Esophagus muscularis mucosa (tissue), 4 donors: ENCODE results near the gene TTC14. TPM values are rescaled to one million over a fixed set of nuclear protein-coding genes. Genes with fewer than 3 reads are reported as not detected.

Experiments used
- DNase-seq: peaks from one replicate; pipeline ENCODE4 v3.0.0-alpha.2; 2017; ENCODE audit errors: extremely low spot score
- H3K27ac ChIP-seq, 4 donors: fragments of 200-600 bp; sonication (generic); replicated peaks in 1 of 4; 1 replicate in 3 of 4; 2 replicates in 1 of 4; pipeline ENCODE4 v1.5.1; 2016 to 2019; ENCODE audit warnings: mild to moderate bottlenecking in 1 of 4
- H3K27me3 ChIP-seq, 4 donors: fragments of 200-600 bp; sonication (generic); one replicate each; pipeline versions ENCODE4 v1.5.1 to v1.6.0; 2016 to 2019
- H3K36me3 ChIP-seq, 4 donors: fragments of 200-600 bp; sonication (generic); one replicate each; pipeline ENCODE4 v1.5.1; 2016 to 2019
- H3K4me1 ChIP-seq, 4 donors: fragments of 200-600 bp; sonication (generic); one replicate each; pipeline ENCODE4 v1.5.1; 2016 to 2019
- H3K4me3 ChIP-seq, 4 donors: fragments of 200-600 bp; sonication (generic); 1 replicate in 2 of 4; 2 replicates in 2 of 4; pipeline ENCODE4 v1.5.1; 2016 to 2019; ENCODE audit warnings: mild to moderate bottlenecking in 4 of 4, moderate library complexity in 1 of 4
- H3K9me3 ChIP-seq, 4 donors: fragments of 200-600 bp; sonication (generic); 1 replicate in 3 of 4; 2 replicates in 1 of 4; pipeline ENCODE4 v1.5.1; 2016 to 2019
- EP300 ChIP-seq: sonication (generic); formaldehyde crosslinking; IDR thresholded peaks from one replicate; pipeline ENCODE4 v1.6.1; 2017; ENCODE audit warnings: antibody characterized with exemption
- POLR2A ChIP-seq: fragments of 450-650 bp; IDR thresholded peaks from one replicate; pipeline ENCODE4 v1.6.1; 2017; ENCODE audit warnings: antibody characterized with exemption, moderate library complexity, mild to moderate bottlenecking, low read depth
- POLR2AphosphoS5 ChIP-seq, 2 donors: sonication (generic); formaldehyde crosslinking; IDR thresholded peaks; one replicate each; pipeline ENCODE4 v1.6.1; 2017; ENCODE audit warnings: antibody characterized with exemption in 2 of 2
- WGBS: methylation state at CpG from one replicate; pipeline ENCODE4 v1.1.5; 2018; 5-methylcytosine and 5-hydroxymethylcytosine counted together
- intact Hi-C: fragments of 100-400 bp; cut with DNase I; formaldehyde crosslinking; loops from one replicate; pipeline ENCODE4 v1.15.1; 2023
- total RNA-seq, 4 donors: library from RNA; depleted of rRNA; stranded (reverse); fragments of >200 nt; gene quantifications; one replicate each; pipeline versions ENCODE4 v1.1.0 to v1.2.1, GENCODE V29; 2016
- TF ChIP-seq, protein P1 (sequence below), 3 experiments: fragments of 200-600 bp in 2 of 3; fragments of 450-650 bp in 1 of 3; sonication (generic) in 2 of 3; IDR thresholded peaks; one replicate each; pipeline ENCODE4 v1.5.1; 2017 to 2019; ENCODE audit warnings: antibody characterized with exemption in 3 of 3, mild to moderate bottlenecking in 2 of 3, moderate library complexity in 1 of 3

The TTC14 gene, protein sequence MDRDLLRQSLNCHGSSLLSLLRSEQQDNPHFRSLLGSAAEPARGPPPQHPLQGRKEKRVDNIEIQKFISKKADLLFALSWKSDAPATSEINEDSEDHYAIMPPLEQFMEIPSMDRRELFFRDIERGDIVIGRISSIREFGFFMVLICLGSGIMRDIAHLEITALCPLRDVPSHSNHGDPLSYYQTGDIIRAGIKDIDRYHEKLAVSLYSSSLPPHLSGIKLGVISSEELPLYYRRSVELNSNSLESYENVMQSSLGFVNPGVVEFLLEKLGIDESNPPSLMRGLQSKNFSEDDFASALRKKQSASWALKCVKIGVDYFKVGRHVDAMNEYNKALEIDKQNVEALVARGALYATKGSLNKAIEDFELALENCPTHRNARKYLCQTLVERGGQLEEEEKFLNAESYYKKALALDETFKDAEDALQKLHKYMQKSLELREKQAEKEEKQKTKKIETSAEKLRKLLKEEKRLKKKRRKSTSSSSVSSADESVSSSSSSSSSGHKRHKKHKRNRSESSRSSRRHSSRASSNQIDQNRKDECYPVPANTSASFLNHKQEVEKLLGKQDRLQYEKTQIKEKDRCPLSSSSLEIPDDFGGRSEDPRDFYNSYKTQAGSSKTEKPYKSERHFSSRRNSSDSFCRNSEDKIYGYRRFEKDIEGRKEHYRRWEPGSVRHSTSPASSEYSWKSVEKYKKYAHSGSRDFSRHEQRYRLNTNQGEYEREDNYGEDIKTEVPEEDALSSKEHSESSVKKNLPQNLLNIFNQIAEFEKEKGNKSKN
- 10 to 100 TPM; 19.7 to 50.8 (median 40.1) TPM for total RNA-seq

- WGBS, result 13% methylated on average over 24 of the region's 70 CpGs
- H3K27ac ChIP-seq, result peak within 1 kb of the TSS; percentile 60 to 80 (median 72)
- intact Hi-C loops, result no loop called here
Observed at GRCh38 chr3:180601688-180602666, at the start of gene TTC14. Gene TTC14 (plus strand): TSS chr3:180602163. CDS start chr3:180602262, 99 bp downstream.

DNA sequence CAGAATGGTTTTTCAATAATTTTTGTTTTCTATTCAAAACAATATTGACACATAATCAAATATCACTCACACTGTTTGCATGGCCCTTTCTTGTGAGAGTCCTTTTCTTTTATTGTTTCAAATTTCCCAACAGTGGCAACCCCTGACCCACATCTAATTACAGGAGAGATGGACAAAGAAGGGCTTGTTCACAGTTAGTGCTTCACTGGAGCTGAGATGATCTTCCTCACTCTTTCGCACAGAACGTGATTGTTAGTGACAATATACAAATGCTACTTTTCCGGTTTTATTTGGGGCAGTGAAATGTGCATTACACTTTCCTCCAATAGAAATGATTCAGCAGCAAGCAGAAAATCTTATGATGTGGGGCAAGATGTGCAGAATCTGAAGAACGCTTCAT is 38.6 kb upstream of the TTC14 start:
- Histone ChIP-seq H3K4me3 (no peak overlapping the region), H3K36me3 (no peaks in the 10 kb centered on the region), H3K4me1 (no peaks in the 10 kb centered on the region), H3K27ac (no peak overlapping the region), H3K9me3 (peaks cover 0 to 10% (median 6%) of the 10 kb centered on the region in 4 donors), H3K27me3 (no peaks in the 10 kb centered on the region)
- DNase-seq, result no peak
- 84% methylated on average over 4 of the region's 4 CpGs for WGBS
- TF ChIP-seq EP300 (no peak), POLR2AphosphoS5 (IDR thresholded peaks at IDR 0.05) (no peak), POLR2A (no peak)
- TF ChIP-seq, protein P1, sequence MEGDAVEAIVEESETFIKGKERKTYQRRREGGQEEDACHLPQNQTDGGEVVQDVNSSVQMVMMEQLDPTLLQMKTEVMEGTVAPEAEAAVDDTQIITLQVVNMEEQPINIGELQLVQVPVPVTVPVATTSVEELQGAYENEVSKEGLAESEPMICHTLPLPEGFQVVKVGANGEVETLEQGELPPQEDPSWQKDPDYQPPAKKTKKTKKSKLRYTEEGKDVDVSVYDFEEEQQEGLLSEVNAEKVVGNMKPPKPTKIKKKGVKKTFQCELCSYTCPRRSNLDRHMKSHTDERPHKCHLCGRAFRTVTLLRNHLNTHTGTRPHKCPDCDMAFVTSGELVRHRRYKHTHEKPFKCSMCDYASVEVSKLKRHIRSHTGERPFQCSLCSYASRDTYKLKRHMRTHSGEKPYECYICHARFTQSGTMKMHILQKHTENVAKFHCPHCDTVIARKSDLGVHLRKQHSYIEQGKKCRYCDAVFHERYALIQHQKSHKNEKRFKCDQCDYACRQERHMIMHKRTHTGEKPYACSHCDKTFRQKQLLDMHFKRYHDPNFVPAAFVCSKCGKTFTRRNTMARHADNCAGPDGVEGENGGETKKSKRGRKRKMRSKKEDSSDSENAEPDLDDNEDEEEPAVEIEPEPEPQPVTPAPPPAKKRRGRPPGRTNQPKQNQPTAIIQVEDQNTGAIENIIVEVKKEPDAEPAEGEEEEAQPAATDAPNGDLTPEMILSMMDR (IDR thresholded peaks at IDR 0.05), result no peak
- intact Hi-C loops, result no loop called here

More at GRCh38 chr3:180601688-180602666, at the start of gene TTC14:
- Histone ChIP-seq H3K36me3 (peaks cover 22 to 40% (median 29%) of the 10 kb centered on the region in 4 donors), H3K4me3 (peak within 1 kb of the TSS; percentile 74 to 92 (median 84)), H3K4me1 (peaks cover 7 to 14% (median 13%) of the 10 kb centered on the region in 4 donors), H3K9me3 (no peaks in the 10 kb centered on the region), H3K27me3 (no peaks in the 10 kb centered on the region)
- peak; percentile 97 for DNase-seq
- peak; percentile 79 to 87 for TF ChIP-seq POLR2AphosphoS5 (IDR thresholded peaks at IDR 0.05)
- TF ChIP-seq EP300, result no peak

- peaks cover 0 to 6% (median 4%) of the 10 kb centered on the region in 4 donors for H3K9me3 ChIP-seq
- TF ChIP-seq POLR2AphosphoS5 (IDR thresholded peaks at IDR 0.05) (no peak), POLR2A (no peak), EP300 (no peak)
- TF ChIP-seq, protein P1 (IDR thresholded peaks at IDR 0.05), result no peak
- no peaks in the 10 kb centered on the region for H3K4me1 ChIP-seq
- no peaks in the 10 kb centered on the region for H3K36me3 ChIP-seq
- DNase-seq, result no peak
- H3K27ac ChIP-seq, result no peak overlapping the region
- WGBS, result 67% methylated on average over 2 of the region's 2 CpGs
- no peaks in the 10 kb centered on the region for H3K27me3 ChIP-seq
- intact Hi-C loops, result no loop called here
- H3K4me3 ChIP-seq, result no peak overlapping the region
Observed at GRCh38 chr3:180564676-180565075, 37.3 kb upstream of the TTC14 start.

GRCh38 chr3:180570238-180570637 is 31.7 kb upstream of the TTC14 start:
- no peak overlapping the region for H3K27ac ChIP-seq
- H3K4me3 ChIP-seq, result no peak overlapping the region
- no peaks in the 10 kb centered on the region for H3K4me1 ChIP-seq
- 58% methylated on average over 4 of the region's 4 CpGs for WGBS
- intact Hi-C loops, result no loop called here
- no peak for DNase-seq
- H3K36me3 ChIP-seq, result no peaks in the 10 kb centered on the region
- no peaks in the 10 kb centered on the region for H3K9me3 ChIP-seq
- no peaks in the 10 kb centered on the region for H3K27me3 ChIP-seq
- TF ChIP-seq POLR2A, result no peak
- TF ChIP-seq, protein P1 (IDR thresholded peaks at IDR 0.05), result no peak
- no peak for TF ChIP-seq EP300
- TF ChIP-seq POLR2AphosphoS5 (IDR thresholded peaks at IDR 0.05), result no peak
